Adrenal gland (tissue), 5 donors: ENCODE measurements around the gene CYS1.

Experiments
- POLR2A ChIP-seq, 2 donors: fragments of 450-650 bp; IDR thresholded peaks; one replicate each; pipeline ENCODE4 v1.6.1; 2017; ENCODE audit warnings: antibody characterized with exemption in 2 of 2, mild to moderate bottlenecking in 2 of 2, moderate library complexity in 1 of 2
- TF ChIP-seq, protein P1 (sequence below), 6 experiments: fragments of 450-650 bp in 4 of 6; fragments of 200-600 bp in 2 of 6; sonication (generic) in 1 of 6; IDR thresholded peaks; 1 replicate in 5 of 6; 2 replicates in 1 of 6; pipeline versions ENCODE4 v1.5.1 to v1.8.0; 2016 to 2021; ENCODE audit warnings: antibody characterized with exemption in 6 of 6, mild to moderate bottlenecking in 2 of 6, moderate library complexity in 1 of 6
- donor health status: DM: no; HTN: no; CAD: no.

- TF ChIP-seq, protein P1, sequence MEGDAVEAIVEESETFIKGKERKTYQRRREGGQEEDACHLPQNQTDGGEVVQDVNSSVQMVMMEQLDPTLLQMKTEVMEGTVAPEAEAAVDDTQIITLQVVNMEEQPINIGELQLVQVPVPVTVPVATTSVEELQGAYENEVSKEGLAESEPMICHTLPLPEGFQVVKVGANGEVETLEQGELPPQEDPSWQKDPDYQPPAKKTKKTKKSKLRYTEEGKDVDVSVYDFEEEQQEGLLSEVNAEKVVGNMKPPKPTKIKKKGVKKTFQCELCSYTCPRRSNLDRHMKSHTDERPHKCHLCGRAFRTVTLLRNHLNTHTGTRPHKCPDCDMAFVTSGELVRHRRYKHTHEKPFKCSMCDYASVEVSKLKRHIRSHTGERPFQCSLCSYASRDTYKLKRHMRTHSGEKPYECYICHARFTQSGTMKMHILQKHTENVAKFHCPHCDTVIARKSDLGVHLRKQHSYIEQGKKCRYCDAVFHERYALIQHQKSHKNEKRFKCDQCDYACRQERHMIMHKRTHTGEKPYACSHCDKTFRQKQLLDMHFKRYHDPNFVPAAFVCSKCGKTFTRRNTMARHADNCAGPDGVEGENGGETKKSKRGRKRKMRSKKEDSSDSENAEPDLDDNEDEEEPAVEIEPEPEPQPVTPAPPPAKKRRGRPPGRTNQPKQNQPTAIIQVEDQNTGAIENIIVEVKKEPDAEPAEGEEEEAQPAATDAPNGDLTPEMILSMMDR (IDR thresholded peaks at IDR 0.05), result no peak
- no peak for TF ChIP-seq POLR2A (IDR thresholded peaks at IDR 0.05)
Observed at GRCh38 chr2:10075101-10075500, 5.1 kb downstream of the CYS1 start.
